Testis (tissue), 3 donors: ENCODE data around the gene RBM5. TPM values are rescaled to one million over a fixed set of nuclear protein-coding genes. Genes with fewer than 3 reads are reported as not detected.

Source experiments
- DNase-seq: peaks from one replicate; pipeline ENCODE4 v3.0.0-alpha.2; 2019
- H3K27ac ChIP-seq, 2 donors: fragments of 200-600 bp; sonication (generic); one replicate each; pipeline ENCODE4 v1.5.1; 2019
- H3K27me3 ChIP-seq: fragments of 200-600 bp; sonication (generic); one replicate; pipeline ENCODE4 v1.5.1; 2019
- H3K36me3 ChIP-seq: fragments of 200-600 bp; sonication (generic); one replicate; pipeline ENCODE4 v1.5.1; 2017; ENCODE audit warnings: low read depth; ENCODE audit errors: missing control alignments
- H3K4me1 ChIP-seq: fragments of 200-600 bp; sonication (generic); one replicate; pipeline ENCODE4 v1.5.1; 2019
- H3K4me3 ChIP-seq, 2 donors: fragments of 200-600 bp; sonication (generic); one replicate each; pipeline ENCODE4 v1.5.1; 2017 to 2019
- H3K9me3 ChIP-seq: fragments of 200-600 bp; sonication (generic); one replicate; pipeline ENCODE4 v1.5.1; 2017
- CTCF ChIP-seq, 3 experiments: fragments of 450-650 bp in 2 of 3; fragments of 200-600 bp in 1 of 3; sonication (generic) in 1 of 3; IDR thresholded peaks; one replicate each; pipeline ENCODE4 v1.5.1; 2016 to 2019; ENCODE audit warnings: antibody characterized with exemption in 3 of 3, mild to moderate bottlenecking in 2 of 3, moderate library complexity in 1 of 3
- POLR2A ChIP-seq: fragments of 450-650 bp; IDR thresholded peaks from one replicate; pipeline ENCODE4 v1.6.1; 2017; ENCODE audit warnings: antibody characterized with exemption, mild to moderate bottlenecking, moderate library complexity
- WGBS, 2 donors: methylation state at CpG; one replicate each; pipeline ENCODE4 v1.1.5; 2018; 5-methylcytosine and 5-hydroxymethylcytosine counted together
- intact Hi-C: fragments of 100-400 bp; cut with DNase I; formaldehyde crosslinking; loops from one replicate; pipeline ENCODE4 v1.15.1; 2023; ENCODE audit warnings: low total_unique reads
- polyA plus RNA-seq: library from polyadenylated mRNA; stranded (reverse); fragments of 350-450 nt; fragmentation: Illumina TruSeq; extraction: RNeasy Lipid Tissue Mini Kit (QIAGEN cat#74804); gene quantifications from one replicate; pipeline ENCODE4 v1.2.3, GENCODE V29; 2014; ENCODE audit warnings: low read depth, low replicate concordance; ENCODE audit not compliant: insufficient read depth
- total RNA-seq, 2 donors: library from RNA; depleted of rRNA; stranded (reverse); fragments of >200 nt; gene quantifications; one replicate each; pipeline ENCODE4 v1.2.3, GENCODE V29; 2016

The RBM5 gene
- total and polyA plus RNA-seq, 3 donors from 2014 or later = 214 to 368 (median 341) TPM

- Histone ChIP-seq H3K4me1 (peaks cover 11% of the 10 kb centered on the region), H3K36me3 (no peaks in the 10 kb centered on the region), H3K27ac (no peak overlapping the region), H3K27me3 (no peaks in the 10 kb centered on the region), H3K4me3 (peak overlapping the region; percentile 35 to 50), H3K9me3 (no peaks in the 10 kb centered on the region)
- TF ChIP-seq CTCF (IDR thresholded peaks at IDR 0.05) = no peak
- no peak for TF ChIP-seq POLR2A
- 62 to 66% methylated on average over 6 to 9 of the region's 9 CpGs for WGBS, 2 donors
- DNase-seq = no peak
- intact Hi-C loops = no loop called here
Measured at GRCh38 chr3:50153782-50154475, 65.2 kb downstream of the RBM5 start.

- intact Hi-C loops = no loop called here
- no peak overlapping the region for H3K27ac ChIP-seq
- H3K27me3 ChIP-seq = no peaks in the 10 kb centered on the region
- TF ChIP-seq POLR2A (no peak), CTCF (IDR thresholded peaks at IDR 0.05) (no peak)
- DNase-seq = no peak
- peak overlapping the region; percentile 35 to 50 for H3K4me3 ChIP-seq
- H3K9me3 ChIP-seq = no peaks in the 10 kb centered on the region
- no peaks in the 10 kb centered on the region for H3K36me3 ChIP-seq
- peaks cover 12% of the 10 kb centered on the region for H3K4me1 ChIP-seq
- WGBS, 2 donors = 8% methylated on average over 21 of the region's 34 CpGs; no CpG with 5 or more reads in 1 of the 2 donors
Measured at GRCh38 chr3:50154476-50154839, 65.7 kb downstream of the RBM5 start.

GRCh38 chr3:50154840-50155490 is 66.2 kb downstream of the RBM5 start, which contains the start of gene SEMA3F:
Gene SEMA3F (plus strand): TSS chr3:50155324. CDS start chr3:50159623, 4,299 bp downstream.
- 0 to 1% methylated on average over 16 to 56 of the region's 98 CpGs for WGBS, 2 donors
- Histone ChIP-seq H3K9me3 (no peaks in the 10 kb centered on the region), H3K27me3 (no peaks in the 10 kb centered on the region), H3K4me3 (peak within 1 kb of the TSS; percentile 35 to 50), H3K36me3 (no peaks in the 10 kb centered on the region), H3K27ac (no peak within 1 kb of the TSS), H3K4me1 (peaks cover 17% of the 10 kb centered on the region)
- intact Hi-C loops = no loop called here
- TF ChIP-seq CTCF (IDR thresholded peaks at IDR 0.05) (no peak), POLR2A (no peak)
- DNase-seq = peak; percentile 64

GRCh38 chr3:50155491-50155878 is 66.8 kb downstream of the RBM5 start:
- no peaks in the 10 kb centered on the region for H3K36me3 ChIP-seq
- no peak for TF ChIP-seq POLR2A
- TF ChIP-seq CTCF (IDR thresholded peaks at IDR 0.05) = no peak
- no peaks in the 10 kb centered on the region for H3K9me3 ChIP-seq
- H3K4me3 ChIP-seq = peak overlapping the region; percentile 34 to 50
- no peak overlapping the region for H3K27ac ChIP-seq
- no peaks in the 10 kb centered on the region for H3K27me3 ChIP-seq
- WGBS, 2 donors = 6 to 29% methylated on average over 1 to 37 of the region's 37 CpGs
- no peak for DNase-seq
- peaks cover 20% of the 10 kb centered on the region for H3K4me1 ChIP-seq
- intact Hi-C loops = no loop called here
